HG03442 (cell line): ENCODE results near the gene CHDH.

Experiments
- ATAC-seq: cut with Tn5 transposase; IDR thresholded peaks from one replicate; pipeline ENCODE4 v1.9.1; 2021; ENCODE audit warnings: mild to moderate bottlenecking, moderate library complexity; ENCODE audit not compliant: unreplicated experiment

CHDH gene

DNA sequence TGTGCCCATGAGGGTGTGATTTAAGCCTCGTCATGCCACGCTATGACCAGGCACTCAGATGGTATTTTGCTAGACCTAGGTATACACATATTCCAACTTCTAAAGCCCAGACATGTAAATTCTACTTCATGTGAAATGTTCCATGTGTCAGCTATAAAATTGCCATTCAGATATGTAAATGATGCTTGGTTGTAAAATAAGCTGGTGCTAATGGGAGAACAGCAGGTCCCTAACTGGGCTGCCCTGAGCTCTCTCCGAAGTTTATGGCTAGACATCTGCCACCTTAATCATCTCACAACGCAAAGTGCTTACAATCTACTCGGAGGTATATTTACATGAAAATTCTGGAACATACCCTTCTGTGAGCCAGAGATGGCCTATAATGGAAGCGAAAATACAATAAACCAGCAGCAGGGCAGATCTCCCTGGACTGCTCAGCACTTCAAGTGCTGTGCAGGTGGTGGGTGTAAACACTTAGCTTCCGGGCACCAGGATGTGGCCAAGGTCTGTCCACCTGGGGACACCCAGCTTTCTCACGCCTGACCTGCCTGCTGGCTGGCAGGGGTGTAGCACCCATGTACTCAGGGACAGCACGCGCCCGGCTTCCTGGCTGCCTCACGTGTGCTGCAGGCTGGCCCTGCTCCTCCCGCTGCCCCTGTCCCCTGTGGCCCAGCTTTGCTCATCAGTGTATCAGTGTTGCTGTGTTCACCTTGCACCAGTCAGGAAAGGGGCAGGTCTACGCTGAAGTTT is 82.0 kb downstream of the CHDH start:
- no peak for ATAC-seq

DNA sequence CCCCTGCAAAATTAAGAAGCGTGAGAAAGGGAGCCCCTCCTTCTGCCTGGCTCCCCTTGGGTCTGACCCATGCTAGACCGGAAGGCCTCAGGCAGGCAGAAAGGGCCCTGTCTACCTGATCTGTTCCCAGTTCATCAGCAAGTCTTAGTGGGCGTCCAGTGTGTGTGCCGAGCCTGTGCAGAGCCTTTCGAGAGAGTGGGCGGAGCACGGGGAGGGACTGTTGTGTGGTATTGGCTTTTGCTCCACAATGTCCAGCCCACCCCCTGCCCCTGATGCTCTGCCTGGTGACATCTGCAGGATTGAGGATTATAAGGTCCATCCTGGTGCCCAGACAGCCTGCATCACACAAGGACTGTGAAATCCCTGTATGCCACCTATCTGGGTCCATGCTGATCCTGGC is 82.9 kb downstream of the CHDH start:
- no peak for ATAC-seq
